ENCODE data around the gene EDAR.
A peak's percentile ranks its signal among the peaks of the same experiment; 100 is the strongest.

The EDAR gene

DNA sequence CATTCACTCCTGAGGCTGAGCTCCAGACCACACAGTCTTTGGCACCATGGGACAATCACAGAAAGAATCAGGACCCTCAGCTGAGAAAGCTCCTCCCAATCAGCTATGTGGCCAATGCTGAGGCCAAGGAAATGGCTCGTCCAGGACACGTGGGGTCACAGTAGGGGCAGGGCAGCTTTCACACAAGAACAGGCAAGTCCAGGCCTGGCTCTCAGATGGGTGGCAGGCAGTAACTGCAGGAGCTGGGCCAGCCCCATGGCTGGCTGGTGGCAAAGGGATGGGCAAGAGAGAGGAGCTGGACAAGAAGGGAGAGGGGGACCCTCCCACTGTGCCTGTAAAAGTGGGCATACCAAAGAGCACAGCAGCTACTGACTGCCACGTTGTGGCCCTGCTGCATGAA is 12.2 kb upstream of the EDAR start:
- no peak for DNase-seq (ENCODE audit: low read depth)

DNA sequence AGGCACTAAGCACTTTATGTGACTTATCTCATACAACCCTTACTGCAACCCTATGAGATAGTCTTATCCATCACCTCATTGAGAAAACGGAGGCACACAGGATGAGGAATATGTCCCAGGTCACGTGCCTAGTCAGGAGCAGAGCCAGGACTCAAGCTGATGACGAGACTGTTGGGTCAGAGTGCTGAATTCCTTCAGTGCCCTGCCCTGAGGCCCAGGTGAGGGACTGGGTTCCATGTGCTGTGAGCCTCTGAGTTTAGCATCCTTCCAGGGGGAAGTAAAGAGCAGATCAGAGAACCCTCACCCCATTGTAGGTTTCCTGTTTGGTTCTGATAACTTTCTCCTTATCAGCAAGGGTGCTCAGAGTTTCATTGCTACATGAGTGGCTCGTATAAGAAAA is 11.7 kb upstream of the EDAR start:
- DNase-seq (ENCODE audit: low read depth) = no peak

DNA sequence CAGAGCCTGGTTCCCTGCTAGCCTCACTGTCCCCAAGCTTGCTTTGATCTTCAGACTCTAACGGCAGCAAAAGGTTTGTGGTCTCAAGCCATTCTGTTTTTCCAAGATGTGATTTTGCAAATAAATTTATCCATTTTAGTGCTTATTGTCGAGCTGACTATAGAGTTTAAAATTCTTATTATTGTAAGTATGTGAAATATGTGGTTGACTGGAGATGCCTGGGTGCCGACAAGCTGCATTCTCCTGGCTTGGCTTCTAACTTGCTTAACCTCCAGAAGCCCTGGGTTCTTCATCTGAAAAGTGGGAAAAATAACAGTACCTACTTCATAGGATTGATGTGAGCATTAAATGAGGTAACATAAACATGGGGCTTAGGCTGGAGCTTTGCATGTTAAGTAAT is 9.9 kb upstream of the EDAR start:
- peak; percentile 39 for DNase-seq (ENCODE audit: low read depth)

DNA sequence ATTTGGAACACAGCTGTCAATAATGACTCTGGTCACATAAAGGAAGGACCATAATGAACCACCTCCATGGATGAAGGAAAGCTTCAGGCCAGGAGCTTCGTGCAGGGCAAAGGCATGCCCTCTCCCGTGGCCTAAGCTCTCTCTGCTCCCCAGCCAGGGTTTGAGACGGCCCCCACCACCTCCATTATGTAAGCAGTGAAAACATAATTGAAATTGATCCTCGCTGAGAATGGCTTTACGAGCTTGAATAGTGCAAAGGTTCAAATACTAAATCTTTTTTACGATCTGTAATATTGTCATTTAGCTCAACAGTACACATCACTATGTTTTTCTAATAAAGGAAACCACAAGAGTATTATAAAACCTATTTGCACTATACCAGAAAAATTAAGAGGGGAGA is 5.2 kb upstream of the EDAR start:
- DNase-seq (ENCODE audit: low read depth) = no peak

DNA sequence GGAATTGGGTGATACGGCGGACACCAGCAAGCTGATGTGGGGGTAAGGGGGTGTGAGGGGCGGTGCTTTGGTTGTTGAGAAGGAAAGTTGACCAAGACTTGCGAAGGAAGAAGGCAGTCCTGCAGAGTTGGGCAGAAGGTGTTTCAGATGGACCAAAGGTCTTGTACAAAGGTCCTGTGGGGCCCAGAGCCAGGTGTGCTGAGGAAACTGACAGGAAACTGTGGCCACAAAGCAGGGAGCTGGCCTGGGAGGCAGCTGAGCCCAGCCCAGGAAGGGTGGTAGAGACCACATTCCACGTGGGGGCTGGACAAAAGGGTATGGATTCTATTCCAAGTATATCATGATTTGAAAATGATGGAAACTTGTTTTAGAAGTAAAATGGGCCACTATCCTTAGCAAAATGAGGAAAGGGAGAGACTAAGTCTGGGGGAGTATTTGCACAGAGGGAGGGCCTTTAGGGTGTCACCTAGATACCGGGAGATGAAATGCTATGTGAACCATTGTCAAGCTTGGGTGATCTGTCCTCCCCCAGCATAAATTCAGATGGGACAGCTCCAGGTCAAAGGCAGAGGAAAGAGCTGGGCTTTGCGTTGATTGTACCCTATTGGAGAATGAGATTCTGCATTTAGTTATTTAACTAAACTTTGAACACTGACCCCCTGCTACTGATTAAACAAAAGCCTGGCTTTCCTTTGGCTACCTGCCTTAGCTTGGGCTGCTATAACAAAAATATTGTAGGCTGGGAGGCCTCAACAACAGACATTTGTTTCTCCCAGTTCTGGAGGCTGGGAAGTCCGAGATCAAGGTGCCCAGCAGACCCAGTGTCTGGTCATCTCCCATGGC is 4.3 kb upstream of the EDAR start:
- DNase-seq (ENCODE audit: low read depth) = no peak

DNA sequence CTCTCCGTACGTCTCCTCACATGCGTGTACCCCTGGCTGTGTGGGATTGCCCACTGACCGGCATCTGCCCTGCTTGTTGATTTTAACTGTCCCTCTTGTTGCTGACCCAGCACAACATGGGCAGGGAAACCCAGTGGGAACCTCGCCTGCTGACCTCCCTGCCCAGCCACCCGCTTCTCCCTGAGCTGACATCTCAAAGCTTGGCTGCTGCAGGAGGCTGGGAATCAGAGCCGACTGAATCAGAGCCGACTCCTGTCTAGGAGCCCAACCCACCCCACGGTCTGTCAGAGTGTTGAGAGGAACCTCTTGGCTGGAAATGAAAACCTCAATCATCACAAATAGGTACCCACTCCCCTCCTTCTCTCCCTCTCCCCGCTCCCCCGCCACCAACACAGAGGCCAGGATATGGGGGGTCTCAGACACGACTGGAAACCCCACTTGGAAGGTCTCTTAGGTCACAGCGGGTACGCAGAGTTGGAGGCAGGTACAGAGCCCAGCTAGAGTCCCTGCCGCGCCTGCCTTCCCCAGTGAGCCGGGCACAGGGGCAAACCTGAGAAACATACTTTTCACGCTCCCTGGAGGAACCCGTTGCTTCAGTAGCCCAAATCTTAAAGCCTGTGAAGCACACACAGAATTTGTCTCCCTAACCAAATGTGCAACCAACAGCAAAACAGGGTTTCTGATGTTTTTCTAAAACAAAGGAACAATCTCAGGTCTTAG is 784 bp downstream of the EDAR start:
- no peak for DNase-seq (ENCODE audit: low read depth)

DNA sequence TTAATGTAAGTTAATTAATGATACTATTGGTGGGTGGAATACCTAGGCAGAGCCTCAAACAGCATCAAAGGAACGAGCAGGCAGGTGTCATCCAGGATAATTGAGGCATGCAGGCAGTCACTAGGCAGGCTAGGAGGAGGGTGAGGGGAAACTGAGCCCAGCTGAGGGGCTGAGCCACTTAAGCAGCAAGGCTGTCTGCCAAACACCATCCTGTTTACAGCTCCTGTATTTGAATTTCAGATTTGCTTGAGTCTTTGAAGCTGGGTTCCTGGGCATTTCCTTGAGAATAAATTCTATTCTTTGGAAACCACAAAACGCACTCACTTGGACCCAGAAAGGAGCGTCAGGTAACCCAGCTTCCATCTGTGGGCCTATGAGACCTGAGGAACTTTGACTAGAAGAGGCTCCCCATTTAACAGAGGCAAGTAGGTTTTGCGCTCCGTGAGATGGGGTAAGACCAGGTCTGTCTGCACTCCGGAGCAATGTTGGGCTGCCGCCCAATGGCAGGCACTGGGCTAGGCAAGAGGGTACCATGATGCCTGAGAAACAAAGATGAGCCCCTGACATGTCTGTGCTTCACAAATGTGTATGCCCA is 2.0 kb downstream of the EDAR start:
- no peak for DNase-seq (ENCODE audit: low read depth)

DNA sequence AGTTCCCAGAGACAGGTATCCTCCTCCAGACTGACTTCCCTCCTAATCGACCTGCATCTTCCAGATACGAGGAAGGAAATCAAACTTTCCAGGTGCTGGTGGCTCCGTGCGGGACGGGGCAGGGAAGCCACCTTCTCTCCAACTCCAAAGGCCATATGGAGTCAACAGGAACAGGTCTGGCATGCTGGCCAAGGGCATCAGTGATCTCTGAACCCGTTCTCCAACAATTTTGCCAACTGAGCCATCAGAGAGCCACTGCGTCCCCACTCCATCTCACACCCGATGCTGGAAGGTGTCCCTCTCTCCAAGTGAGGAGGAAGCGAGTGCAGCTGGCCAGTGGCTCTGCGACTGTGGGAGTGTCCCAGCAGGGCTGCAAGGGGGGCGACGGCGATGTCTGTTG is 5.4 kb downstream of the EDAR start:
- DNase-seq (ENCODE audit: low read depth) = no peak

DNA sequence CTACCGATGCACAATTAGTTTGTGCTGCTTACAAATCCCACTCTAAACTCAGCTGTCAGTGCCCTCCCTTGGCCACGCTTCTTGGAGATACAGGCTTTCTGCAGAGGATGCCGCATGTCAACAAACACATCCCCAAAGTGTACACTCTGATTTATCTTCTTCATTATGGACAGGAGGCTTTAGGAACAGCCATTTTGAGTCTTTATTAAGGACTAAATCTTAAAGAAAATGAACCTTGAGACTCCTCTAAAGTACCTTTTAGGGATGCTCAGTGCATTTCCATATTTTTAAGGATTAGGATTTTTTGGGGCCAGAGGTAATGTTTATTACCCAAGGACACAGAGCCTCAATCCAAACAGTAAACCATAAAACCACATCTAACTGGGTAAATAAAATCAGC is 6.0 kb downstream of the EDAR start:
- DNase-seq (ENCODE audit: low read depth) = no peak

DNA sequence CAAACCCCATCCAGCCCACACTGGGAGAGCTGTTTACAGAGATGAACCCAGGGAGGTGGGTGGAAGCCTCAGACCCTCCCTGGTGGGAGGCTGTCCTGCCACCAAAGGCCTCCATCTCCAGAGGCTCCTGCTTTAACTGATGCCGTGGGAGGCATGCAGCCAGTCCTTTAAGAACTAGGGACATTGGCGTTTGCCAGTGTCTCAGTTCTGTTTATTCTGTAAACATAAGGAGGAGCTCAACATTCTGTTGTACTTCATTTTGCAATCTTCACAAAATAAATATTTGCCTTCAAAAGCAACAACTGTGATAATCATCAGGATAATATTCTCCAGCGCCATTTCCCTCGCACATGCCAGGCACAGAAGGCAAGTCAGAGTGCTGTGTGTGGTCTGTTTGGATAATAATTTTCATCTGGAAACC is 6.8 kb downstream of the EDAR start:
- DNase-seq (ENCODE audit: low read depth) = no peak

DNA sequence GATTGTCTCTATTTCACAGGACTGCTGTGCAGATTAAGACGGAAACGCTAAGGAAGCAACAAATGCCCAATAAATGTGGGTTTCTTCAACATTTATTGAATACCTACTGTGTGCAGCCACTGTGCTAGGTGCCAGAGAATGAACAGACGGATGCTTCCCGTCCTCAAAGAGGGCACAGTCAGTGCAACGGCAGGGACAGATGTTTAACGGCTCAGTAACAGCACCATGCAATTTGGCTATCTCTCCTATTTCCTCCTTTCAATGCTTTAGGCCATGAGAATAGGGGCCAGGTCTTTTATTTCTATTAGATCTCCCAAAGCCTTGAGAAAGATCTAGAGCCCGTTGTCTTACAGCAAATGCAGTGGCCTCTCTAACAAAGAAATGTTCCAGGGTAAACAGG is 7.2 kb downstream of the EDAR start:
- DNase-seq (ENCODE audit: low read depth) = no peak

DNA sequence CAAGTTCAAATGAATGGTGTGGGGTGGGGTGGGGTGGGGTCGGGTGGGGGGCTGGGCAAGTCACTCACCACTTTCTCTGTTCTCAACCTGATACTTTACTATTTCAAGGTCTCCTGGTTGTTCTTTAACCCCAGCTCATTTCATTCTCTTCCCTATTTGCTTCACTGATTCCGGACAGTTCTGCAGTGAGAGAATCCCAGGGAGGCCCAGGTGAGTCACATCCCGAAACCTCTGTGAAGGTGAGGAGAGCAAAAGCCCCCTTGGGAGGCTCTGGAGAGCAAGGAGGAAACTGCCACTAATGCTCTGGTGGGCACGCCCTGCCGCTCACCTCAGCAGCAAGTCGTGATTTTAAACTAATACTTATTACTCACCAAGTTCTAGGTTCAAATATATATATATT is 8.9 kb downstream of the EDAR start:
- no peak for DNase-seq (ENCODE audit: low read depth)

DNA sequence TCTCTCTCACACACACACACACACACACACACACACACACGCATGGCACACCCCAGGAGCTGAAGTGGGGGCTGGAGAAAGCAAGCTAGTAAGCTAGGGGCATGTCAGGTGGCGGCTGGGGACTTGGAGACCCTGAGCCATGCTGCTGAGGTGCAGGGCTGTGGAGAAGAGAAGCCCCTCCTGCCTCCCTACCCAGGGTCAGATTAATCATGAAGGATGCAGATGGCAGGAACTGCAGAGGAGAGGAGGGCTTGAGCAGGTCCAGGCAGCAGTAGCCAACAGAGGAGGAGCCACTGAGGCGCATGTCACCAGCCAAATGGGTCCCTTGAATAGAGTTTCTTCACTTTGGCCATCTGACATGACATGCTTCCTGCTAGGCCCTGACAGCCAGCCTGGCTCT is 9.6 kb downstream of the EDAR start:
- DNase-seq (ENCODE audit: low read depth) = no peak

DNA sequence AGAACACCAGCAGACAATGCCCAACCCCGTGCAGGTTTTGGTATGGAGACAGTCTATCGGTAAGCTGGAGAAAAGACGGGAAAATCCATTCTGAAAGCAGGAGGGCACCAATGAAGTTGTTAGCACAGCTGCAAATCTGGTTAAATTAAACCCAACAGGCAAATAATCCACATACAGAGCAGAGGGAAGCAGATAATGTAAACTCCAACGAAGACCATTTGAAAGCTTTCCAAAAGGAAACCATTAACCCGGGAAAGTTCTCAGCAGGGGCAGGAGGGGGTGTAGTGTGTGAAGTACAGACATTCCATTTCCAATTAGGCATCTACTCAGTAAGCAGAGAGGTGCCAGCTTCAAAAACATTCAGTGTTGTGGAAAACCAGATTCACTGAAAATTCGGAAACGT is 10.3 kb downstream of the EDAR start:
- DNase-seq (ENCODE audit: low read depth) = peak; percentile 23

DNA sequence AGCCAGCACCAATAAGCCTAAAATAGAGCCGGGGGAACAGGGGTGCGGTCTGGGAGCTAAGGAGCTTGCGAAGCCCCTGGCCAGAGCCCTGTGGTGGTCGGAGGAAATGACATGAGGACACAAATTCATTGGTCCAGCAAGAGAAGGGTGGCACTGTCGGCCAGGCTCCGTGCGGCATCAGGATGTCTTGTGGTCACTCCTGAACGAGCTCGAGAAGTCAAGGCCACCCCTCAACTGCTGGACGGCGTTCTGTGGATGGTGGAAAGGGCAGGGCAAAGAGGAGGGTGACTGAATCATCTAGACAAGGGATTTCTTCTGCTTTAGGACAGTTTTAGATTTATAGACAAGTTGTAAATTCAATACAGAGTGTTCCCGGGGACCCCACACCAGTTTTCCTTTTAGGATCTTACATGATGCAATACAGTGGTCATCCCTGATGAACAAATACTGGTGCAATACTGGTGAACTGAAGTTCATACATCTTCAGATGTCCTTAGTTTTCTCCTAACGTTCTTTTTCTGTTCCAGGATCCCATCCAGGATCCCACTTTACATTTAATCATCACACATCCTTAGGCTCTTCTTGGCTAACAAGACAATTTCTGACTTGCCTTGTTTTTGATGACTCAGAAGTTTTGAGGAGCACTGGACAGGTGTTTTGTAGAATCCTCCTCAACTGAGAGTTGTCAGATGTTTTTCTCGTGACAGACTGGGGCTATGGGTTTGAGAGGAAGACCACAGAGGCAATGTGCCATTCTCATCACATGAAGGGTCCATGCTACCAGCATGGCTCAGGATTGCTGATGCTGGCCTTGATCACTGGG is 13.2 kb downstream of the EDAR start:
- no peak for DNase-seq (ENCODE audit: low read depth)

DNA sequence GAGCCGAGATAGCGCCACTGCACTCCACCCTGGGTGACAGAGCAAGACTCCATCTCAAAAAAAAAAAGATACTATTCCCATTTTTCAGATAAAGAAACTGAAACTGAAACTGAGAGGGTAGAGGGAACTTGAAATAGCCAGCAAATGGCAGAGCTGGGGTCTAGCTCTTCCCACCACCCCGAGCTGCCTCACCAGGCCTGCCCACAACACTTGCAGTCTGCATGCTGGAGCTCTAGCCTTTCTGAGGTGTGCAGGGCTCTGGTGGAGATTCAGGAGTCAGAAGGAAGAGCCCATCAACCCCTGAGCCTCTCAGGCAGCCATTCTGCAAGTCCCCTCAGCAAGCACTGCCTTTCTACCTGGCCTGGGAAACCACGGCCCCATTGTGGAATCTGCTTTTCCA is 14.3 kb downstream of the EDAR start:
- DNase-seq (ENCODE audit: low read depth) = no peak

DNA sequence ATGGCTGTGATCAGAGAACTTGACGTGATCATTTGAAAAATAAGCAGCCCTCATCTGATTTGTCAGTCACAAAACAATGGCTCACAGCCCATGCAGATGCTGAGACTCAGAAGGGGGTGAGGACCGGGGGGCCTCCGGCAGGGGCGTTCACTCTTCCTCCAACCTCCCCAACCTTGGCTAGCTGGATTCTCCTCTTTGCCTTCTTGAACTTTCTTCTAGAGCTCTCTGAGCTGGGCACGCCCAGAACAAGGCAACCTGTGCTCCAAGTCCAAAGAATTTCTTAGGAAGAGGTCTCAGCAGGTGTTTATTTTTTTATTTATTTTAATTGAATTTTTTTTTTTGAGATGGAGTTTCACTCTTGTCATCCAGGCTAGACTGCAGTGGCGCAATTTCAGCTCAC is 16.4 kb downstream of the EDAR start:
- no peak for DNase-seq (ENCODE audit: low read depth)

DNA sequence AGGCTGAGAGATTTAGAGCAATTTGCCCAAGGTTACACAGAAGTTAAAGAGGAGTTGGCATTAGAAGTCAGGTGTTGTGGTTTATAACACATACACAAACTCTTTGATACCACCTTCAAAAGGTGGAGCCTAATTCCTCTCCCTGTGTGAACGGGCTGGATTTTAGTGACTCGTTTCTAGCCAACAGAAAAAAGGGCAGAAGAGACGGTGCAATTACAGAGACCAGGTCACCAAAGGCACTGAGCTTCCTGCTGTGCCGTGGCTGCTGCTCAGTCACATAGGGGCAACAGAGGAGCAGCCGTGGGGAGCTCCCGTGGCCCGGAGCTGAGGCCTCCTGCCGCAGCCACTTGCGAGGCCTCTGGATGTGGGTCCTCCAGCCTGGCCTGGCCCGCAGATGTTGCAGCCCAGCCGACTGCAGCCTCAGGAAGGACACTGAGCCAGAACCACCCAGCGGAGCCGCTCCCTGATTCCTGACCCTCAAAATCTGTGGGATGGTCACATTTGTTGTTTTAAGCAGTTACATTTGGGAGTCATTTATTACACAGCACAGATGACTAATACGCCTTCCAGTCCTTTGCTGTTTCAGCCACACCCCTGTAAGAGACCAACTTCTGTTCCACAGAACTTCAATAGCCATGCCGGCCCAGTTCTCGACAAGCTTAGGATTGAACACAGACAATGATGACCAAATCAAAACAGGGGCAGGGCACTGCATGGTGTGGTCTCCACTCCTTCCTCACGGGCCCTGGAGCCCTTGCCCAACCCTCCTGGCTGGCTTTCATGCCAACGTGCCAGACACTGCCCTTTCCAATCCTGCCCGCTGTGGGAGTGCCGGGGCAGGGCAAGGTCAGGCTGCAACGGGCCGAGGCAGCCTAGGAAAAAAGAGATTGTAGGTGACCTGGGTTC is 17.1 kb downstream of the EDAR start:
- DNase-seq (ENCODE audit: low read depth) = peak; percentile 70

DNA sequence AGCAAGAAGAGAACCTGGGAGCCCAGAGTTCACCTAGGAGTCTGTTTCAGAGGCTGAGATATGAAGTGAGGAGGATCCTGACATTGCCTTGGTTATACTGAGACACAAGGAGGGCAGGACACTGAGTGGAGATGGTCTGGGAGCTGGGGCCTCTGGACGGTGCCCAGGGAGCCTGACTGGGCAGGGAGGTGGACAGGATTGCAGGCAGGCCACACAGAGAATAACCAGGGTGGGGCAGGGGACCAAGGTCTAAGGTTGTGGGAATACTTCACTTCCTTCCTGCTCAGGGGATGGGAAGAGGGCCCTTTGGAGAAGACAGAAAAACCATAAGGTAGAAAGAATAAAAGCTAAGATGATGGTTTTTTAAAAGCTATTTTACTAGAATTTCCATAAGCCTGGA is 18.7 kb downstream of the EDAR start:
- no peak for DNase-seq (ENCODE audit: low read depth)

DNA sequence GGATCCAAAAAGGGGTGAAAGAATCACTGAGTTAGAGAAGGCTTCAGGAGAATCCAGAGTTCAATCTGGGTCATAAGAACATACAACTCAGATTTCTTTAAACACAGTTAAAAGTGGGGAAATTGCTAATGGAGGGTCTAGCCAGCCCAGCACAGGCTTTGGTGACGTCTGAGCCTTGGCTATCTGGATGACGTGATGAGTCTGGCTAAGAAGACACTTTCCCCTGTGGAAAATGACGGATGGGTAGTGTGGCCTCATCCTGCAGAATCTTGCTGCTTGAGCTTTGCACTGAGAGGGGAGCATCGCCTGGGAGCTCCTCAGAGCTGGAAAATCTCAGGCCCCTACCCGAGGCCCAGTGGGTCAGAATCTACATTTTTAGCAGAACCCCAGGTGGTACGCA is 19.2 kb downstream of the EDAR start:
- DNase-seq (ENCODE audit: low read depth) = no peak

DNA sequence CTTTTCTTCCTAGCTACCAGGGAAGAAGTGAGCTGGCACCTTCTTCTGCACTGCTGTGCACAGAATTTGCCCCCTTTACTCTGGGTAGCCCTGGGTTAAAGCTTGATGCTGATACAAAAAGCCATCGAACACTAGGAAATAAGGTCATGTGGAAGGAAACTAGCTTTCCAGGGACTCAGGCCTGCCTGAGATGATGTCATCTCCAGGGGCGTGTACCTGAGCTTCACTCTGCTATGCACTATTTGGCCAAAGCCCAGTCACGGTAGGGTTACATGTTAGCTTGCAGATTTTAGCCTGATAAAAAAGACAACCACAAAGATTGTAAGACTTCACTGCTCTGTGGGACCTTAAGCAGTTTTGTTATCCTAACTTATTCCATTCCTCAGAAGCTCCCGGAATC is 20.4 kb downstream of the EDAR start:
- no peak for DNase-seq (ENCODE audit: low read depth)

Data from EH (cell line).